Hematopoietic multipotent progenitor cell treated with erythropoietin and hydrocortisone succinate and interleukin-3 and kit ligand, for 17 days (in vitro differentiated cells): ENCODE results near the gene SNX20.

Experiments
- DNase-seq: peaks from one replicate; pipeline ENCODE4 v3.0.0-alpha.2; 2015; ENCODE audit warnings: low spot score

The SNX20 gene, protein sequence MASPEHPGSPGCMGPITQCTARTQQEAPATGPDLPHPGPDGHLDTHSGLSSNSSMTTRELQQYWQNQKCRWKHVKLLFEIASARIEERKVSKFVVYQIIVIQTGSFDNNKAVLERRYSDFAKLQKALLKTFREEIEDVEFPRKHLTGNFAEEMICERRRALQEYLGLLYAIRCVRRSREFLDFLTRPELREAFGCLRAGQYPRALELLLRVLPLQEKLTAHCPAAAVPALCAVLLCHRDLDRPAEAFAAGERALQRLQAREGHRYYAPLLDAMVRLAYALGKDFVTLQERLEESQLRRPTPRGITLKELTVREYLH

DNA sequence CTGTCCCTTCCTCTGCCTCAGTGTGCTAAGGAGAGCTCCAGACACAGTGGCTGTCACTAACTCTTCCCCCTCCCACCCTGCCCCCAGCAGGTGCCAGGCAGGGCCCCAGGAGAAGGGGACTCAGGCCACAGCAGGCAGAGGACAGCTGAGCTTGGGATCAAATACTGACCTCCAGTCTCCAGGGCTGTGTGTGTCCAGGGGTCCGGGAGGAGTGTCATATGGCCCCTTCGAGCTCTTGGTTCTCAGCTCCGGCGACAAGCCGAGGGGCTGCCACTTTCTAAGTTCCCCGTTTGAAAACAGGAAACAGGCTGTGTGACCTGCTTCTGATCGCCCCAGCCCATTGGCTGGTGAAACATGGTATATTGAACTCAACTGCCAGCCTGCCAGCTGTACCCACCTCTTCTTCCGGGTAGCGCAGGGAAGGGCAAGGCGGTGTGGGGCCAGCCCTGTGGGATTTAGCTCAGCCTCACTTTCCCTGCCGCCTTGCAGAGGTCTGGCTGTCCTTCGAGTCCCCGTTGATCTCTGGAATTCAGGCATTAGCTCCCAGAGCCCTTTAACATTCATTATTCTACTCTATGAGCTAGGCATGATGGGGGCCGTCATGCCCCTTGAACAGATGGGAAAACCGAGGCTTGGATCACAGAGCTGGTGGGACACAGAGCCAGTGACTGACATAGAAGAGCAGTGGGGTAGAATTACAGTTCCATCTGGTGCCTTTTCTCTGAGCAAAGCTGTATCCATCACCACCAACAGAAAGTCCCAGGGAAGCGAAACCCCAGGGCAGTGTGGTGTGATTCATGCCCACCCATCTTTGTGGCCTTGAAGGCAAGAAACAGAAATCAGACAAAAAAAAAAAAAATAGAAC is at the start of gene SNX20:
Gene SNX20, minus strand, starts transcription at position 292 of the 865 bp plus-strand sequence. CDS start 3,786 bp downstream, outside the sequence.
- no peak for DNase-seq

DNA sequence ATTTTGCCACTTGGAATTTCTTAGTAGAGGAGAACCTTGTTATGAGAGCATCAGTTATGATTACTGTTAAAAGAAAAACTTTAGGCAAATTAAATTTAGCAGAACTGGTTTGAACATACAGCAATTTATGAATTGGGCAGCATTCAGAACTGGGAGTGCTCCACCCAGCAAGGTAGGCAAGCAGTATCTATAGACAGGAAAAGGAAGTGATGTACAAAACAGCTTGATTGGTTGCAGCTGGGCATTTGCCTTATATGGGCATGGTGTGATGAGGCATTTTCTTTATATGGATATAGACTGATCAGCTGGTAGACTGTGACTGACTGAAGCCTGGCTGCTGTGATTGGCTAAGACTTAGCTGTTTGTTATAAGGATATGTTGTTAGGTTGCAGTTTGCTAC is 43.2 kb upstream of the SNX20 start:
- no peak for DNase-seq

DNA sequence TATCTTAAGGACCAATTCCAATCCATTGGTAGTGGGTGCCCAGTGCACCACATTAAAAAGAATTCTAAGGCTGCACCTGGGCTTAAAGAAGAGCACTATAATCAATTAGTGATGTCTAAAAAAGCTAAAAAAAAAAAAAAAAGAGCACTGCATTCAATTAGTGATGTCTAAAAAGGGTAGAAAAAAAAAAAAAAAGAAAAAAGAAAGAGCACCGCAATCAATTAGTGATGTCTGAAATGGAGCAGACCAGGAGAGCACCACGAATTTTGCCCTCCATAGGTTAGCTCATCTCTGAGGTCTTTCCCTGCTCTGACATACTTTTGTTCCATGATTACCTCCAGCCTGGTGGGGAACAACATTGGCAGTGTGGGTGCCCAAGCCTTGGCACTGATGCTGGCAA is 41.8 kb upstream of the SNX20 start:
- no peak for DNase-seq

DNA sequence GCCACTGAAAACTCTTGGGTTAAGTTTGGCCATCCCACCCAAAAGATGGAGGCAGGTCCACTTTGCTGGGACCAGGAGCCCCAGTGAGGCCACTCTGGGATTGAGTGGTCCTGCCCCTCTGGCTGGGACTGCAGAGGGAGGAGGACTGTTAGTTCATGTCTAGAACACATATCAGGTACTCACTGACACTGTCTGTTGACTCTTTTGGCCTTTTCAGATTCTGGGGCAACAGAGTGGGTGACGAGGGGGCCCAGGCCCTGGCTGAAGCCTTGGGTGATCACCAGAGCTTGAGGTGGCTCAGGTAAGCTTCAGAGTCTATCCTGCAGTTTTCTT is 41.3 kb upstream of the SNX20 start:
- no peak for DNase-seq

DNA sequence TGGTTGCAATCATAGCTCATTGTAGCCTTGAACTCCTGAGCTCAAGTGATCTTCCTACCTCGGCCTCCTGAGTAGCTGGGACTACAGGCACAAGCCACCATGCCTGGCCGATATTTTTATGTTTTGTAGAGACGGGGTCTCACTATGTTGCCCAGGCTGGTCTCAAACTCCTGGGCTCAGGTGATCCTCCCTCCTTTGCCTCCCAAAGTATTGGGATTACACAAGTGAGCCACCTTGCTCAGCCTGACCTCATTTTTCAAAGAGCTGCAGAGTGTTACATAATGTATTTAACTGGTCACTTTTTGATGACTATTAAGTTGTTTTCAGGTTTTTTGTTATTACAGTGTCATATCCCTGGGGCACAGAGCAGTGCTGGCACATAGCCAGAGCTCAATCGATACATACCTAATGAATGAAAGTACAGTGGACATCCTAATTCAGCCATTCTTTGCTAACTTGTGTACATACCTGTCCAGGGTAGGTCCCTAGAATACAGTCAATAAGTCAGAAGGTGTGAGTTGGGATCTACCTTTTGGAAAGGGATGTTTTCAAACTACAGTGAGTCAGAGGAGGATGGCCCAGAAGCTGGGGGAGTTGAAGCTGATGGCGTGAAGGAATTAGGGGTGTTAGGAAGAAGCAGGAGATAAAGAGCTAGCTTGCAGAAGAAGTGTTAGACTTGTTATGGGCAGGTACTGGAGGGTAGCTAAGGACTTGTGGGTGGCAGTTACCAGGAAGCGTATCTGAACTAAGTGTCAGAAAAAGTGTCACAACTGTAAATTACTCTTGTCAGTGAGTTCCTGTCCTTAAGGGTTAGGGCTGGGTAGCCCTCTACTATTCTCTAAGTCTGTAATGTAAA is 40.7 kb upstream of the SNX20 start:
- no peak for DNase-seq

DNA sequence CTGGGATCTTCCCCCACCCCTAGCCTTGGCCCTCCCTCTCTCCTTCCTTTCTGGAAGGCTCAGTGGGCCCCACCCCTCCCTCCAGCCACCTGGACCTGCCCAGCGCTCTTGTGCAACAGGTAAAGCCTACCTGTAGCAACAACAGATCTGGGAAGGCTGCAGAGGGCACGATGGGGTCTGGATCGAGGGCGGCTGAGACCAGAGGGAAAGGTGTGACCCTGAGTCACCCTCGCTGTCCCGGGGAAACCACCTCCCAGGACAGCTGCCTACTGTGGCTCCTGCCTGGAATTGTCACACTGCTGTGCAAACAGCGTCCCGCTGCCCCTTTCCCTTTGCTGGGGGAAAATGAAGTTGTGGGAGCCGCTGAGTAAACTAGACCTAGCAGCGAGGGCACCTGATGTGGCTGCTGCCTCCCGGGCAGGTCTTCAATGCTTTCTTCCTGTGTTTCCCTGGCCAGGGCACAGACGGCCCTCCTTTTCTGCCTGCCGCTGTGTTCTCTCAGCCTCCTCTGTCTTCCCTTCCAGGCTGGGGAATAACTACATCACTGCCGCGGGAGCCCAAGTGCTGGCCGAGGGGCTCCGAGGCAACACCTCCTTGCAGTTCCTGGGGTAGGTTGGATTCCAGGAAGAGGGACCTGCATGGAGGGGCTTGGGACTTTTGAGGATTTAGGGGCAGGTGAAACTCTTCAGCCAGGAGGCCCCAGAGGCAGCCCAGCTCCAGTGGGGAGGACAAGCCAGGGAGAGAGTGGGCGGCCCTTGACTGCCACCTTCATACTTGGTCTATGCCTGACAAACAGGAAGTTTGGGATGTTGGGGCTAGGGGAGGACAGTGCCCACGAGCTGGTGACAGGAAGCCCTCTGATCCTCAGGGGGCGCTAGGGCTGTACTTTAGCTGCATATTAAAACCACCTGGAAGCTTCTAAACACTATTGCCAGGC is 38.6 kb upstream of the SNX20 start:
- DNase-seq: no peak

DNA sequence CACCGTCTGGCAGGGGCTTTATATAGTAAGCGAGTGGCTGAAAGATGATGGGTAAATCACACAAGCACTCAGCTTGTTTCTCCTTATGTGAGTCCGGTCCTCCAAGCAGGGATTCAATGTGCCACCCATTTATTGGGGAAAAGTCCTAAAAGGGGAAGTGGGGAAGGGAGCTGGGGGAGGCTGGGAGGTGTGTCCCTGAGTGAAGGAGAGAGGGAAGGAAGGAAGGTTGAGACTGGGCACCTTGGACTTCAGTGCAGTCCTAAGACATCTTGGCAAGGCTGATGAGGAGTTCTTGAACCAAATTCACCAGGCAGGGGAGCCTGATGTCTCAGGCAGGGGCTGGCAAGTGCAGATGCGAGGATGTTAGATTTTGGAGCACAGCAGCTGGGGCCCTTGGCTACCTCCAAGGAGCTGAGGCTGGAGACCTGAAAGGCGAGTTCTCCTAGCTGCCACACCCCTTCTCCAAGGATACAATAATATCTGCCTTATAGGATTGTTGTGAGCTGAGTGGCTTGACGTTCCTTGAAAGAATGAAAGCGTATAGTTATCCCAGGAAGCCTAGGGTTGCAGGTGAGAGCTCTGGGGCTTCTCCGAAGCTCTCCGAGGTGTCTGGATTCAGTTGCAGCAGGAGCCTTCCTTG is 37.8 kb upstream of the SNX20 start:
- DNase-seq: no peak

DNA sequence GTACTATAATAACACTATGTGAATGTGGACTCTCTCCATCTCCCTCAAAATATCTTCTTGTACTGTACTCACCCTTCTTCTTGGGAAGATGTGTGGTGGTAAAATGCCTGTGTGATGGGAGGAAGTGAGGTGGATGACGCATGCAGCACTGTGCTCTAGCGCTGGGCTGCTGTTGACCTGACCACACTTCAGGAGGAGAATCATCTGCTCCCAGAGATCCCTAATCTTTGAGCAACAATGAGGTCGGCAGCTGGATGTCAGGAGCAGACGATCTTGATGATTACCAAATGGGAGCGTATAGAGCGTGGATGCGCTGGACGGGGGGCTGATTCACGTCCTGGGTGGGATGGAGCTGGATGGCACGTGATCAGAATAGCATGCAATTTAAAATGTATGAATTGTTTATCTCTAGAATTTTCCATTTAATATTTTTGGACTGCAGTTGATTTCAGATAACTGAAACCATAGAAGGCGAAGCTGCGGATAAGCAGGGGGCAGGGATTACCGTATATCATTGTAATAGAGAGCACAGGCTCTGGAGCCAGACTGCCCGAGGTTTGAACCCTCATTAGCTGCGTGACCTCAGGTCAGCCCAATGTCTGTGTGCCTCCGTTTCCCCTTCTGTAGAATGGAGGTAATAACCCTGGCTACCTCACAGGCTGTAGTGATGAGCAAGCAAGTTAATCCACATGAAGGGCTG is 37.1 kb upstream of the SNX20 start:
- DNase-seq: no peak

DNA sequence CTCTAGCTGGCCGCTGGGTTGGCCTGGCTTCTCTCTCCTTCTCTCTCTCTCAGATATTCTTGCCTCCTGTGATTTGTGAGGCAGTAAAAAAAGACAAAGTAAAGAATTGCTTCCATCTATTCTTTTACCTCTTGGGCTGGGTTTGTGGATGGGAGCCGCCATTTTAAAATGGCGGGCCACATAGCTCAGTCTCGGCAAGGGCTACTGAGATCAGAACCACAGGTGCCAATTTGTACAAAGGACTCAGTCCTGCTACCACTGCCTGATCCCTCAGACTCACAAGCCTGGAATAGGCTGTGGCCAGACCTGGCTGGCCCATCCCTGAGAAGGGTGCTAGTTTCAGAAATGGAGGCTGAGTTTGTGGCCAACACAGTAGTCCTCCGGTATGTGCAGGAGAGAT is 36.4 kb upstream of the SNX20 start:
- DNase-seq: no peak

DNA sequence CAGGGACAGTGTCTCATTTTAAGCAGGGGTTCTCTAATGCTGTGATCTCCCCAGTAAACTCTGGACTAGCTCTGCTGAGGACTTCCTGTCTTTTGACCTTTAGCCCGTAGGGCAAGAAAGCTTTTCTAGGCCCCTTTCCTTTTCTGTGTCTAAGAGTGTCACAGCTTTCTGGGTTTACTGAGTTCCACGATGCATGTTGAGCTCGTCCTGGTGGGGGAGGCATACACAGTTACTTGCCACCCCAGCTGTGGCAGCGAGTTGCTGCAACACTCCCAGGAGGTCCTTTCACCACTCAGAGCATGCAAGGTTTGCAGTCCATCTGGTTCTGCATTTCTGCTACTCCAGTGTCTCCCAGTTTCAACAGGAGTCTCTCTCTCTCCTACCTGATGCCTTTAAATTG is 36.0 kb upstream of the SNX20 start:
- no peak for DNase-seq

DNA sequence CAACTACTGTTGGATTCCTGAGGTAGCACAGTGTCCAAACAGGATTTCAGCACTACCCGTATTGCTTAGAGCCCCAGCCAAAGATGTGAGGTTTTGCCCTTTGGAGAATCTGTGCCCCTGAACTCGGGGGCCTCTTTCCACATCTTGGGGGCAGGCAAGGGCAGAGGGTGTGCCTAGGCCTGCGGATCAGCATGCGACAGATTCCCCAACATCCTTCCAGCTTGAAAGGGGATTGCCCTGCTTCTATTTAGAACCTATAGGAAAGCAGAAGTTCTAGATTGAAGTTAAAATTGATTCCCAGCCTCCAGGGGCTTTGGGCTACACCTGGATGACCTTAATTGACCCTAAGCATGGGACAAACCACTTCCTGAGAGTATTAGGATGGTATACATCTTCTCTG is 31.8 kb upstream of the SNX20 start:
- DNase-seq: no peak

DNA sequence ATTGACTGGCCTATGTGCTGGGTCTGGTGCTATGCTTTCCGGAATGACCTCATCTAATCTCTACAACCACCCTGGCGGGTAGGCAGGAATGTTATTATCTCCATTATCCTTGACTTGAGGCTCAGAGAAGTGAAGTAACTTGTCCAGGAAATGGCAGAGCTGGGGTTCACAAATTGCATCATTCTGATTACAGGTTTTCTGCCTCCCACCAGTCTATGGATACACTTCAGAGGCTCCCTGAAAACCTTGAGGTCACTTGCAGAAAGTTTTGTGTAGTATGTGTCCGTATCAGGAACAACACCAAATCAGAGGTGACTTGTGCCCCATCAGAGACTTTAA is 31.4 kb upstream of the SNX20 start:
- no peak for DNase-seq

DNA sequence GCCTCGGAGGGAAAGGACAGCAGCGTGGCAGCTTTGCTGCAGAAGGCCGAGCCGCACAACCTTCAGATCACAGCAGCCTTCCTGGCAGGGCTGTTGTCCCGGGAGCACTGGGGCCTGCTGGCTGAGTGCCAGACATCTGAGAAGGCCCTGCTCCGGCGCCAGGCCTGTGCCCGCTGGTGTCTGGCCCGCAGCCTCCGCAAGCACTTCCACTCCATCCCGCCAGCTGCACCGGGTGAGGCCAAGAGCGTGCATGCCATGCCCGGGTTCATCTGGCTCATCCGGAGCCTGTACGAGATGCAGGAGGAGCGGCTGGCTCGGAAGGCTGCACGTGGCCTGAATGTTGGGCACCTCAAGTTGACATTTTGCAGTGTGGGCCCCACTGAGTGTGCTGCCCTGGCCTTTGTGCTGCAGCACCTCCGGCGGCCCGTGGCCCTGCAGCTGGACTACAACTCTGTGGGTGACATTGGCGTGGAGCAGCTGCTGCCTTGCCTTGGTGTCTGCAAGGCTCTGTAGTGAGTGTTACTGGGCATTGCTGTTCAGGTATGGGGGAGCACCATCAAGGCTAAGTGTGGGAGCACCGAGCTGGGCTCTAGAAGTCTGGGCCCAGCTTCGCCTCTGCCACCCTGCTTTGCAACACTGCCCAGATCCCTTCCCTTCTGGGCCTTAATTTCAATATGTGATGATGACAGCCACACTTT is 30.9 kb upstream of the SNX20 start:
- no peak for DNase-seq

DNA sequence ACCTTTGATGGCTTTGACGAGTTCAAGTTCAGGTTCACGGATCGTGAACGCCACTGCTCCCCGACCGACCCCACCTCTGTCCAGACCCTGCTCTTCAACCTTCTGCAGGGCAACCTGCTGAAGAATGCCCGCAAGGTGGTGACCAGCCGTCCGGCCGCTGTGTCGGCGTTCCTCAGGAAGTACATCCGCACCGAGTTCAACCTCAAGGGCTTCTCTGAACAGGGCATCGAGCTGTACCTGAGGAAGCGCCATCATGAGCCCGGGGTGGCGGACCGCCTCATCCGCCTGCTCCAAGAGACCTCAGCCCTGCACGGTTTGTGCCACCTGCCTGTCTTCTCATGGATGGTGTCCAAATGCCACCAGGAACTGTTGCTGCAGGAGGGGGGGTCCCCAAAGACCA is 29.9 kb upstream of the SNX20 start:
- no peak for DNase-seq

DNA sequence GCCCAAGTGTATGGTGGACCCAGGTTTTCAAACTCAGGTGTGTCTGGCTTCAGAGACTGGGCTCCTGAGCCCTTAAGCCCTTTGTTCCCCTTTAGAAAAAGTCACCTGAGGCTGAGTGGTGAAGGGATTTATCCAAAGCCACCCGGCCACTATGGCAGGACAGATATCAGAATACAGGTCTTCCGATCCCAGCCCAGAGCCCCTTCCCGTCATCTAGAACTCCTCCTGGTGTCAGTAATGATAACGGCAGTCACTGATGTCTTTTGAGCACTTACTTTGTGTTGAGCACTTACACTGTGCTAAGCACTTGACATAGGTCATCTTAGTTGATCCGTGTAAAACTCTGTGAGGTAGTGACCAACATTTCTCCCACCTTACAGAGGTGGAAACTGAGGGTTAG is 28.9 kb upstream of the SNX20 start:
- no peak for DNase-seq

DNA sequence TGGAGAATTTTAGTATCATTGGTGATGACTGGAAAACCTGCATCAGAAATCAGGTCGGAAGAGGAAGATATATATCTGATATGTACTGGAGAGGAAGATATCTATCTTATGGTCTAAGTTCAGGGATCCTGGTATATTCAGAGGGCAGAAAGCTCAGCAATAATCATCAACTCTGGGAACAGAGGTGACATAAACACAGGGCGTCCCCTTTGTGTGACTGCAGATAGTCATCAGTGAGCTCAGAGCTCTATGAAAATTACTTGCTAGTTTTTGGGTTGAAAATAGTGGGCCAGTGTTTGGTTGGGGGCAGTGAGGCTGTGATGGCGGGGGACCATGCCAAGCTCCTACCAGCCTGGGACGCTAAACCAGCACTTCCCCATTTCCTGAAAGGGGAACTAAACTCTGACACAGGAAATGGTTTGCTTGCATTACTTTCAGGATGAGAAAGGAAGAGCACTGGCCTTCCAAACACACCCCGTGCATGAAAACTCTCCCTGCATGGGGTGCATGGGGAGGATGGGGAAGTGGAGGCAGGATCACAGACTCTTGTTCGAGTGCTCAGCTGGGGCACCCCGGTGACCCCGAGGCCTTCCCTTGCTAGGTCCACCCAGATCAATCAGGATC is 28.1 kb upstream of the SNX20 start:
- DNase-seq: no peak

DNA sequence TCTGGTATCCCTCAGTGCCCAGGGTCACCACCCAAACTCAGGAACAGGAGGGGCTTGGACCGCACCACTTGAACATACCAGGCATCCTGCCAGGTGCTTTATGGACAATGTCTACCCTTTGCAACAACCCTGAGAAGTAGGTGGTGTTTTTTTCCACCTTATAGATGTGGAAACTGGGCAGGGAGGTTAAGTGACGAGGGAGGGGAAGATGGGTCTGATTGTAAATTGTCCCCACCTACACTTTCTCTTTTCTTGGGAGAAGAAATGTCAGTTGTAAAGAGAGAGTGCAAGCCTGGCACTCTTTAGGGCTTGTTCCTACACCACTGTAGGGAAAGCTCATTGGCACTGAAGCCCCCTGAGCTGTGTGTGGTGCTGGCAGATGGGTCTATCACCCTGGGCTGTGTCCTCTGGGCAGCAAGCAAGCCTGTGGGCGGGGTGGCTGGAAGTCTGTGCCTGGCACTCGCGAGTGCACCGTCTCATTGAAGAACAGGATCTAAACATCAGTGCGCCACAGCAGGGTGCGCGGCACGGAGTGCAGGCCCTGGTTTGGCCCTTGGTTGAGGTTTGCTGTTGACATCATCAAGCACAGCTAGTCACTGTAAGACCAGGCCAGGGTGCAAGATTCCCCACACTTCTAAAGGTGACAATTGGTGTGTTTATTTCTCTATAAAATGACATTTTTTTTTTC is 27.4 kb upstream of the SNX20 start:
- no peak for DNase-seq

DNA sequence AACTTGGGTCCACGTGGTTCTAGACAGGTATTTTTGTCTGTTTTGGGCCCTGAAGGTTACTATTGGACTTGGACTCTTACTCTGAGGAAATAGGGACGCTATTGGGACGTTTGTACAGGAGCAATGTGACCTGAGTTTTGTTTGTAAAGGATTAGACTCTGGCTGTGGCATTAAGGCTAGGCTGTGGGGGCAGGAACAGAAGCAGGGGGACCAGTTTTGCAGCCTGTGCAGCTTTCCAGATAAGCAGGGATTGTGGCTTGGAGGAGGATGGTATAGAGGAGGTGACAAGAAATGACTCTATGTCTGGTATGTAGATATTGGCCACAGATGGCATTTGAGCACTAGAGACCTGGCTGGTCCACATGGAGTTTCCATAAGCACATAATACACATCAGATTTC is 25.1 kb upstream of the SNX20 start:
- no peak for DNase-seq
